ENCODE data around the gene ACOT7.
"Not testable (repeated sequence)": the region's sequence is repeated elsewhere in the genome, so short reads cannot be mapped to it uniquely, and the experiment has no call there.

ACOT7 gene

GRCh38 chr1:6435129-6435528 lies 41.6 kb upstream of the ACOT7 start:
- peaks cover 5% of the 10 kb centered on the region; the same call in 1 of the 2 replicates for H3K27me3 ChIP-seq (ENCODE audit: insufficient read depth, low read length)
- H3K9me3 ChIP-seq (ENCODE audit: low read length): no peaks in the 10 kb centered on the region
- H3K9me2 ChIP-seq (ENCODE audit: low read depth, low read length): no peaks in the 10 kb centered on the region
- no peak overlapping the region for H3K27ac ChIP-seq (ENCODE audit: low read depth, low read length, poor library complexity, severe bottlenecking)
- H3K4me2 ChIP-seq (ENCODE audit: low read length): no peak overlapping the region
- TF ChIP-seq EZH2 (IDR thresholded peaks at IDR 0.05; ENCODE audit: borderline replicate concordance, low read length) (no peak), CTCF (IDR thresholded peaks at IDR 0.05; ENCODE audit: low read length) (no peak)
- no peaks in the 10 kb centered on the region for H3K79me2 ChIP-seq (ENCODE audit: insufficient read depth, low read length)
- no peaks in the 10 kb centered on the region for H3F3A ChIP-seq (ENCODE audit: insufficient read depth, low read length)
- H3K36me3 ChIP-seq (ENCODE audit: insufficient read depth, low read length): no peaks in the 10 kb centered on the region
- no peaks in the 10 kb centered on the region for H4K20me1 ChIP-seq (ENCODE audit: insufficient read depth, low read length)
- H2AFZ ChIP-seq (ENCODE audit: low read length): no peak overlapping the region
- H3K4me3 ChIP-seq (ENCODE audit: low read depth, low read length, poor library complexity, severe bottlenecking): no peak overlapping the region
- no peaks in the 10 kb centered on the region for H3K4me1 ChIP-seq (ENCODE audit: insufficient read depth, low read length, severe bottlenecking)
- H3K9ac ChIP-seq (ENCODE audit: low read length): no peak overlapping the region

GRCh38 chr1:6434186-6434585 lies 40.6 kb upstream of the ACOT7 start:
- no peaks in the 10 kb centered on the region for H3K79me2 ChIP-seq (ENCODE audit: insufficient read depth, low read length)
- no peak overlapping the region for H2AFZ ChIP-seq (ENCODE audit: low read length)
- no peaks in the 10 kb centered on the region for H3F3A ChIP-seq (ENCODE audit: insufficient read depth, low read length)
- H3K9ac ChIP-seq (ENCODE audit: low read length): no peak overlapping the region
- H4K20me1 ChIP-seq (ENCODE audit: insufficient read depth, low read length): no peaks in the 10 kb centered on the region
- peaks cover 5% of the 10 kb centered on the region; the same call in 1 of the 2 replicates for H3K27me3 ChIP-seq (ENCODE audit: insufficient read depth, low read length)
- no peak for TF ChIP-seq EZH2 (IDR thresholded peaks at IDR 0.05; ENCODE audit: borderline replicate concordance, low read length)
- TF ChIP-seq CTCF (IDR thresholded peaks at IDR 0.05; ENCODE audit: low read length): no peak
- no peaks in the 10 kb centered on the region for H3K36me3 ChIP-seq (ENCODE audit: insufficient read depth, low read length)
- no peaks in the 10 kb centered on the region for H3K4me1 ChIP-seq (ENCODE audit: insufficient read depth, low read length, severe bottlenecking)
- H3K9me3 ChIP-seq (ENCODE audit: low read length): no peaks in the 10 kb centered on the region
- H3K4me2 ChIP-seq (ENCODE audit: low read length): no peak overlapping the region
- H3K9me2 ChIP-seq (ENCODE audit: low read depth, low read length): no peaks in the 10 kb centered on the region
- no peak overlapping the region for H3K4me3 ChIP-seq (ENCODE audit: low read depth, low read length, poor library complexity, severe bottlenecking)
- no peak overlapping the region for H3K27ac ChIP-seq (ENCODE audit: low read depth, low read length, poor library complexity, severe bottlenecking)

GRCh38 chr1:6431645-6432579 lies 38.3 kb upstream of the ACOT7 start:
- H4K20me1 ChIP-seq (ENCODE audit: insufficient read depth, low read length); H3K27ac ChIP-seq (ENCODE audit: low read depth, low read length, poor library complexity, severe bottlenecking); H3K4me3 ChIP-seq (ENCODE audit: low read depth, low read length, poor library complexity, severe bottlenecking); H3K4me1 ChIP-seq (ENCODE audit: insufficient read depth, low read length, severe bottlenecking); H3K9me3 ChIP-seq (ENCODE audit: low read length); H3K79me2 ChIP-seq (ENCODE audit: insufficient read depth, low read length); H3K9ac ChIP-seq (ENCODE audit: low read length); H2AFZ ChIP-seq (ENCODE audit: low read length); H3K9me2 ChIP-seq (ENCODE audit: low read depth, low read length); H3F3A ChIP-seq (ENCODE audit: insufficient read depth, low read length); H3K4me2 ChIP-seq (ENCODE audit: low read length); H3K36me3 ChIP-seq (ENCODE audit: insufficient read depth, low read length): not testable (repeated sequence)
- H3K27me3 ChIP-seq (ENCODE audit: insufficient read depth, low read length): peaks cover 13% of the 10 kb centered on the region; the same call in 1 of the 2 replicates

GRCh38 chr1:6429660-6430411 lies 36.3 kb upstream of the ACOT7 start:
- not testable (repeated sequence) for H4K20me1 ChIP-seq (ENCODE audit: insufficient read depth, low read length); H3K9ac ChIP-seq (ENCODE audit: low read length); H3K9me3 ChIP-seq (ENCODE audit: low read length); H3K9me2 ChIP-seq (ENCODE audit: low read depth, low read length); H3K4me1 ChIP-seq (ENCODE audit: insufficient read depth, low read length, severe bottlenecking); H3K4me3 ChIP-seq (ENCODE audit: low read depth, low read length, poor library complexity, severe bottlenecking); H2AFZ ChIP-seq (ENCODE audit: low read length); H3K79me2 ChIP-seq (ENCODE audit: insufficient read depth, low read length); H3K36me3 ChIP-seq (ENCODE audit: insufficient read depth, low read length); H3F3A ChIP-seq (ENCODE audit: insufficient read depth, low read length); H3K27ac ChIP-seq (ENCODE audit: low read depth, low read length, poor library complexity, severe bottlenecking); H3K4me2 ChIP-seq (ENCODE audit: low read length)
- H3K27me3 ChIP-seq (ENCODE audit: insufficient read depth, low read length): peaks cover 21% of the 10 kb centered on the region

GRCh38 chr1:6428453-6428852 lies 34.9 kb upstream of the ACOT7 start:
- H4K20me1 ChIP-seq (ENCODE audit: insufficient read depth, low read length): not testable (repeated sequence)

More at GRCh38 chr1:6428453-6428852, 34.9 kb upstream of the ACOT7 start:
- peaks cover 21% of the 10 kb centered on the region for H3K27me3 ChIP-seq (ENCODE audit: insufficient read depth, low read length)
- H3K27ac ChIP-seq (ENCODE audit: low read depth, low read length, poor library complexity, severe bottlenecking); H3K4me1 ChIP-seq (ENCODE audit: insufficient read depth, low read length, severe bottlenecking); H3K9ac ChIP-seq (ENCODE audit: low read length); H2AFZ ChIP-seq (ENCODE audit: low read length); H3K79me2 ChIP-seq (ENCODE audit: insufficient read depth, low read length); H3F3A ChIP-seq (ENCODE audit: insufficient read depth, low read length); H3K9me3 ChIP-seq (ENCODE audit: low read length); H3K36me3 ChIP-seq (ENCODE audit: insufficient read depth, low read length); H3K4me2 ChIP-seq (ENCODE audit: low read length); H3K9me2 ChIP-seq (ENCODE audit: low read depth, low read length); H3K4me3 ChIP-seq (ENCODE audit: low read depth, low read length, poor library complexity, severe bottlenecking): not testable (repeated sequence)
